ENCODE data around the gene CYB5R4. TPM values are rescaled to one million over a fixed set of nuclear protein-coding genes. Genes with fewer than 3 reads are reported as not detected.

Gene CYB5R4
- total and polyA plus RNA-seq, 12 donors: 1.2 to 20.0 (median 15.5) TPM

DNA sequence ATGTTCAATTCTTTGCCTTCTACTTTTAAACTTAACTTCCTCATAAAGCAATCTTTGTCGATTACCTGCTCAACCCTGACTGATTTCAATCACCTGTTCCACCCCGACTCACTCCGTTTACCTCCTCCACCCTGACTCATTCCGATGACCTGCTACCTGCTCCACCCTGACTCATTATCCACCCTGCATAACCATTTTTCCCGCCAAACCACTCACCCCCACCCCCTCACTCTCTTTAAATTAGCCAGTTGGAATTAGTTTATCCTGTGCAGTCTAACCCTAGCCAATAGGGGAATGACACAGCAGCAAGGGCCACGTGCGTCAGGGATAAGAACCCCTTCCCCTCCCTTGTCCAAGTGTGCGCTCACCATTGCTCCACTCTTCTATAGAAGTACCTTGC, 117.4 kb downstream of the CYB5R4 start:
- H3K27ac ChIP-seq: no peak overlapping the region
- no peaks in the 10 kb centered on the region for H3K4me1 ChIP-seq
- no peaks in the 10 kb centered on the region for H3K27me3 ChIP-seq
- intact Hi-C loops (cut with DNase I): no loop called here
- H3K4me3 ChIP-seq: no peak overlapping the region
- WGBS, 2 donors: 88 to 90% methylated on average over 8 of the region's 8 CpGs
- TF ChIP-seq, protein P1, sequence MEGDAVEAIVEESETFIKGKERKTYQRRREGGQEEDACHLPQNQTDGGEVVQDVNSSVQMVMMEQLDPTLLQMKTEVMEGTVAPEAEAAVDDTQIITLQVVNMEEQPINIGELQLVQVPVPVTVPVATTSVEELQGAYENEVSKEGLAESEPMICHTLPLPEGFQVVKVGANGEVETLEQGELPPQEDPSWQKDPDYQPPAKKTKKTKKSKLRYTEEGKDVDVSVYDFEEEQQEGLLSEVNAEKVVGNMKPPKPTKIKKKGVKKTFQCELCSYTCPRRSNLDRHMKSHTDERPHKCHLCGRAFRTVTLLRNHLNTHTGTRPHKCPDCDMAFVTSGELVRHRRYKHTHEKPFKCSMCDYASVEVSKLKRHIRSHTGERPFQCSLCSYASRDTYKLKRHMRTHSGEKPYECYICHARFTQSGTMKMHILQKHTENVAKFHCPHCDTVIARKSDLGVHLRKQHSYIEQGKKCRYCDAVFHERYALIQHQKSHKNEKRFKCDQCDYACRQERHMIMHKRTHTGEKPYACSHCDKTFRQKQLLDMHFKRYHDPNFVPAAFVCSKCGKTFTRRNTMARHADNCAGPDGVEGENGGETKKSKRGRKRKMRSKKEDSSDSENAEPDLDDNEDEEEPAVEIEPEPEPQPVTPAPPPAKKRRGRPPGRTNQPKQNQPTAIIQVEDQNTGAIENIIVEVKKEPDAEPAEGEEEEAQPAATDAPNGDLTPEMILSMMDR (IDR thresholded peaks at IDR 0.05): no peak
- H3K9me3 ChIP-seq: peaks cover 0 to 12% (median 0%) of the 10 kb centered on the region in 11 donors
- H3K36me3 ChIP-seq: no peaks in the 10 kb centered on the region
- no peak for ATAC-seq
- no peak for DNase-seq

DNA sequence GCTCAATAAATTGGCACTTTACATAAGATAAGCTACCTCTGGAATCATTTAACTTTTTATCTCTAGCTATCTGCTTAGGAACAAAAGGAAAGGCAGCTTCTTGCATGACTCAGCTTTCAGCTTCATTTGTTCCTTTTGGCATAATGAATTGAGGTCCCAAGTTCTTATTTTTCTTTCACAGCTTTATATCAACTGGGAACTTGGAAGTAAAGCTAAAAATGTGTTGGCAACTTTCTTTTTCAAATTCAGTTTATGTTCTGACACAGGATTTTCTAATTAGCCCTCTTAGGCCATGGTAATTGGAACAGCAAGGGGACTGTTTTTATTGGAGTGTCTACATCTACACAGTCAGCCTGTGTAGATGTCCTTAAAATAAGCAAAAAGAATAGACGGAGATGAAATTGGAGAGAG, 118.8 kb downstream of the CYB5R4 start:
- Histone ChIP-seq H3K36me3 (peaks cover 0 to 3% (median 0%) of the 10 kb centered on the region in 9 donors), H3K4me3 (no peak overlapping the region), H3K27ac (no peak overlapping the region), H3K9me3 (peaks cover 0 to 12% (median 0%) of the 10 kb centered on the region in 11 donors), H3K27me3 (no peaks in the 10 kb centered on the region), H3K4me1 (no peaks in the 10 kb centered on the region)
- TF ChIP-seq, protein P1 (IDR thresholded peaks at IDR 0.05): no peak
- no peak for ATAC-seq
- intact Hi-C loops (cut with DNase I): no loop called here
- 62 to 85% methylated on average over 1 of the region's 1 CpG for WGBS, 2 donors
- DNase-seq: no peak

DNA sequence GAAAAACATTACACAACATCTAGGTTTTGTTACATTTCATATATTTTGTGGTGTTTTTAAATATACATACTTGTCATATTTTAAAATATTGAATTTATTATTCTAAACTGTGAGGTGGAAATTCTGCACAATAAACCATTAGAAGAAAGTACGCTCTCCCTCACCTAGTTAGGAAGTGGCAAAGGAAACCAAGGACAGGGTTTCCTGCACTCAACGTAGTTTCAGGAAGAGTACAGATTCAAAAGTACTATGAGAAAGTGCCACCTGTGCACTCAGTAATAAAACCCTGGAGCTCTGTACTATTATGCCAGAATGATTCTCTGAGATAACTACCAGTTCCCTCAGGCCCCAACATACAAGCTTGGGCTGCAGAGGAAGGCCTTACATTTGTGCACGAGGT, 119.5 kb downstream of the CYB5R4 start:
- 59 to 67% methylated on average over 3 of the region's 3 CpGs for WGBS, 2 donors
- Histone ChIP-seq H3K9me3 (peaks cover 0 to 12% (median 0%) of the 10 kb centered on the region in 11 donors), H3K4me3 (no peak overlapping the region), H3K36me3 (peaks cover 0 to 6% (median 0%) of the 10 kb centered on the region in 9 donors), H3K27ac (no peak overlapping the region), H3K27me3 (no peaks in the 10 kb centered on the region), H3K4me1 (no peaks in the 10 kb centered on the region)
- ATAC-seq (no peak), DNase-seq (no peak)
- intact Hi-C loops (cut with DNase I): no loop called here
- TF ChIP-seq, protein P1 (IDR thresholded peaks at IDR 0.05): no peak

GRCh38 chr6:83984411-83984810, 124.9 kb downstream of the CYB5R4 start:
- WGBS, 2 donors: 48 to 94% methylated on average over 1 of the region's 1 CpG

More at GRCh38 chr6:83984411-83984810, 124.9 kb downstream of the CYB5R4 start:
- Histone ChIP-seq H3K4me3 (no peak overlapping the region), H3K27me3 (no peaks in the 10 kb centered on the region), H3K4me1 (no peaks in the 10 kb centered on the region), H3K9me3 (peaks cover 0 to 12% (median 0%) of the 10 kb centered on the region in 11 donors), H3K36me3 (peaks cover 0 to 6% (median 0%) of the 10 kb centered on the region in 9 donors), H3K27ac (no peak overlapping the region)
- TF ChIP-seq, protein P1 (IDR thresholded peaks at IDR 0.05): no peak
- intact Hi-C loops (cut with DNase I): no loop called here
- DNase-seq: no peak
- no peak for ATAC-seq

Data from heart right ventricle (tissue), 16 donors.